H1 (cell line): ENCODE data around the gene BARX1. TPM values are rescaled to one million over a fixed set of nuclear protein-coding genes. Genes with fewer than 3 reads are reported as not detected.

Experiments
- CTCF ChIA-PET: fragments of 300-600 bp; sonication (Branson Sonifier 250); formaldehyde crosslinking; loops from one replicate; lab custom pipeline; 2021; ENCODE audit not compliant: partially characterized antibody; lab: Charles Lee
- POLR2A ChIA-PET: fragments of 300-600 bp; sonication (Branson Sonifier 250); formaldehyde crosslinking; loops from one replicate; lab custom pipeline; 2021; ENCODE audit warnings: inconsistent platforms; ENCODE audit not compliant: partially characterized antibody; lab: Charles Lee
- DNase-seq, 2 experiments: peaks; one replicate each; pipeline versions ENCODE4 v3.0.0 to v3.0.0-alpha.2; 2010 to 2022; ENCODE audit warnings: low spot score in 2 of 2, low read depth in 1 of 2, mixed read lengths in 1 of 2
- FAIRE-seq: peaks from 2 replicates; lab custom pipeline; 2011; peaks lifted over from hg19 to GRCh38; lab: Jason Lieb, UNC
- H2AFZ ChIP-seq: 2 replicates; pipeline ENCODE4 v1.8.1; 2012; ENCODE audit warnings: low read length, inconsistent platforms
- H2AK5ac ChIP-seq: 2 replicates; pipeline ENCODE4 v1.6.1; 2013; ENCODE audit warnings: low read depth, low read length
- H2BK120ac ChIP-seq: replicated peaks from 2 replicates; pipeline ENCODE3; 2013; ENCODE audit warnings: low read depth, low read length, inconsistent platforms
- H2BK12ac ChIP-seq: 2 replicates; pipeline ENCODE4 v1.6.1; 2013; ENCODE audit warnings: low read depth, low read length
- H2BK15ac ChIP-seq: 2 replicates; pipeline ENCODE4 v1.6.1; 2013; ENCODE audit warnings: low read length
- H2BK20ac ChIP-seq: 2 replicates; pipeline ENCODE4 v1.6.1; 2013; ENCODE audit warnings: low read length
- H2BK5ac ChIP-seq: 2 replicates; pipeline ENCODE4 v1.6.1; 2013; ENCODE audit warnings: low read depth, low read length
- H3K14ac ChIP-seq: 2 replicates; pipeline ENCODE4 v1.6.1; 2013; ENCODE audit warnings: inconsistent platforms; ENCODE audit not compliant: insufficient read length
- H3K18ac ChIP-seq: 2 replicates; pipeline ENCODE4 v1.6.1; 2013; ENCODE audit warnings: low read length; ENCODE audit errors: extremely low read depth
- H3K23ac ChIP-seq: 2 replicates; pipeline ENCODE4 v1.6.1; 2013; ENCODE audit warnings: inconsistent platforms; ENCODE audit not compliant: insufficient read length
- H3K23me2 ChIP-seq: 2 replicates; pipeline ENCODE4 v1.6.1; 2013; ENCODE audit warnings: low read depth, low read length
- H3K27ac ChIP-seq: 2 replicates; pipeline ENCODE4 v1.6.1; 2011; ENCODE audit warnings: low read depth, low read length, inconsistent platforms
- H3K27me3 ChIP-seq, 4 experiments: replicated peaks in 1 of 4; 1 replicate in 1 of 4; 2 replicates in 3 of 4; pipeline versions ENCODE4 v1.6.1 to v1.8.1; 2011 to 2013; ENCODE audit warnings: low read length in 3 of 4, mild to moderate bottlenecking in 3 of 4, inconsistent platforms in 2 of 4, mixed read lengths in 2 of 4, moderate library complexity in 1 of 4; ENCODE audit not compliant: control insufficient read depth in 3 of 4, insufficient read depth in 3 of 4; ENCODE audit errors: extremely low read depth in 1 of 4
- H3K36me3 ChIP-seq, 4 experiments: 2 replicates each; pipeline versions ENCODE4 v1.6.1 to v1.8.1; 2011 to 2013; ENCODE audit warnings: mild to moderate bottlenecking in 4 of 4, low read length in 3 of 4, moderate library complexity in 2 of 4, control low read depth in 1 of 4, inconsistent platforms in 1 of 4; ENCODE audit not compliant: insufficient read depth in 4 of 4, control insufficient read depth in 2 of 4
- H3K4ac ChIP-seq: replicated peaks from 2 replicates; pipeline ENCODE3; 2013; ENCODE audit warnings: low read length, low read depth, mixed read lengths, inconsistent platforms; ENCODE audit not compliant: insufficient read length
- H3K4me1 ChIP-seq, 4 experiments: replicated peaks in 1 of 4; 1 replicate in 1 of 4; 2 replicates in 3 of 4; pipeline versions ENCODE4 v1.6.1 to v1.8.1; 2011 to 2013; ENCODE audit warnings: low read length in 3 of 4, inconsistent platforms in 2 of 4, mixed read lengths in 1 of 4; ENCODE audit not compliant: insufficient read depth in 4 of 4, control insufficient read depth in 3 of 4
- H3K4me2 ChIP-seq, 2 experiments: 2 replicates each; pipeline versions ENCODE4 v1.6.1 to v1.8.1; 2011 to 2013; ENCODE audit warnings: low read depth in 2 of 2, low read length in 2 of 2, control low read depth in 1 of 2, inconsistent platforms in 1 of 2, mild to moderate bottlenecking in 1 of 2; ENCODE audit not compliant: insufficient read depth in 1 of 2
- H3K4me3 ChIP-seq, 4 experiments: fragments of 200-600, 300-600 bp in 1 of 4; sonication (generic), shearing (Covaris generic), sonication (Bioruptor Twin) in 1 of 4; 2 replicates each; pipeline versions ENCODE4 v1.5.1 to v1.8.1; 2011 to 2016; ENCODE audit warnings: low read length in 4 of 4, low read depth in 3 of 4, control low read depth in 2 of 4, inconsistent platforms in 2 of 4, mild to moderate bottlenecking in 2 of 4, mixed read lengths in 1 of 4, moderate library complexity in 1 of 4; ENCODE audit not compliant: insufficient read depth in 2 of 4; ENCODE audit errors: extremely low read depth in 1 of 4
- H3K56ac ChIP-seq: replicated peaks from 2 replicates; pipeline ENCODE3; 2013; ENCODE audit warnings: low read depth, mild to moderate bottlenecking, mixed read lengths, low read length, inconsistent platforms; ENCODE audit not compliant: insufficient read length
- H3K79me1 ChIP-seq: 2 replicates; pipeline ENCODE4 v1.6.1; 2013; ENCODE audit warnings: low read depth, low read length, control low read depth
- H3K79me2 ChIP-seq, 2 experiments: 2 replicates each; pipeline versions ENCODE4 v1.6.1 to v1.8.1; 2012 to 2013; ENCODE audit warnings: low read length in 2 of 2, mild to moderate bottlenecking in 2 of 2, inconsistent platforms in 1 of 2; ENCODE audit not compliant: insufficient read depth in 2 of 2, control insufficient read depth in 1 of 2
- H3K9ac ChIP-seq, 4 experiments: replicated peaks in 1 of 4; 1 replicate in 1 of 4; 2 replicates in 3 of 4; pipeline versions ENCODE4 v1.6.1 to v1.8.1; 2011 to 2013; ENCODE audit warnings: low read depth in 3 of 4, low read length in 3 of 4, control low read depth in 2 of 4, mild to moderate bottlenecking in 2 of 4, moderate library complexity in 2 of 4, inconsistent platforms in 1 of 4; ENCODE audit errors: extremely low read depth in 1 of 4
- H3K9me3 ChIP-seq, 2 experiments: 2 replicates each; pipeline versions ENCODE4 v1.6.1 to v1.8.1; 2012 to 2013; ENCODE audit warnings: mild to moderate bottlenecking in 2 of 2, moderate library complexity in 2 of 2, control low read depth in 1 of 2, inconsistent platforms in 1 of 2, low read depth in 1 of 2, low read length in 1 of 2, mixed read lengths in 1 of 2; ENCODE audit not compliant: insufficient read depth in 2 of 2
- H4K20me1 ChIP-seq, 2 experiments: replicated peaks in 1 of 2; 2 replicates each; pipeline versions ENCODE3 to v1.8.1; 2011 to 2013; ENCODE audit warnings: inconsistent platforms in 2 of 2, low read length in 2 of 2, mild to moderate bottlenecking in 1 of 2; ENCODE audit not compliant: insufficient read depth in 2 of 2, control insufficient read depth in 1 of 2
- H4K5ac ChIP-seq: 2 replicates; pipeline ENCODE4 v1.6.1; 2013; ENCODE audit warnings: low read length, low read depth, mixed read lengths, inconsistent platforms; ENCODE audit not compliant: insufficient read length
- H4K8ac ChIP-seq: 2 replicates; pipeline ENCODE4 v1.8.0; 2013; ENCODE audit warnings: mild to moderate bottlenecking, moderate library complexity, low read length, inconsistent platforms; ENCODE audit not compliant: insufficient read depth; ENCODE audit errors: extremely low read depth
- H4K91ac ChIP-seq: replicated peaks from 2 replicates; pipeline ENCODE3; 2013; ENCODE audit warnings: low read length, mixed read lengths, inconsistent platforms; ENCODE audit not compliant: insufficient read length
- CHD1 ChIP-seq: IDR thresholded peaks from 2 replicates; pipeline ENCODE4 v1.6.1; 2012; ENCODE audit warnings: low read depth, low read length, improper control_type of control experiment
- E2F6 ChIP-seq: IDR thresholded peaks from 2 replicates; pipeline ENCODE4 v1.6.1; 2012; ENCODE audit warnings: inconsistent platforms
- NRF1 ChIP-seq: IDR thresholded peaks from 2 replicates; pipeline ENCODE4 v1.6.1; 2011; ENCODE audit warnings: mild to moderate bottlenecking, low read depth, low read length, improper control_type of control experiment
- PHF8 ChIP-seq: fragments of 200-600 bp; sonication (generic); conservative IDR thresholded peaks from 2 replicates; pipeline ENCODE4 v1.7.1; 2012; ENCODE audit warnings: low read depth, mild to moderate bottlenecking, inconsistent platforms, low read length, moderate library complexity
- RBBP5 ChIP-seq: IDR thresholded peaks from 2 replicates; pipeline ENCODE4 v1.7.1; 2012; ENCODE audit warnings: low read depth, mild to moderate bottlenecking, inconsistent platforms, low read length, moderate library complexity, borderline replicate concordance
- SIX5 ChIP-seq: IDR thresholded peaks from 2 replicates; pipeline ENCODE4 v1.6.1; 2011; ENCODE audit warnings: mild to moderate bottlenecking, low read depth, low read length
- SP1 ChIP-seq: IDR thresholded peaks from 2 replicates; pipeline ENCODE4 v1.6.1; 2011; ENCODE audit warnings: low read depth, low read length
- SP4 ChIP-seq: IDR thresholded peaks from 2 replicates; pipeline ENCODE4 v1.6.1; 2012; ENCODE audit warnings: low read length, inconsistent platforms
- TAF1 ChIP-seq: IDR thresholded peaks from 2 replicates; pipeline ENCODE4 v1.6.1; 2011; ENCODE audit warnings: mild to moderate bottlenecking, low read depth, low read length
- TEAD4 ChIP-seq: IDR thresholded peaks from 2 replicates; pipeline ENCODE4 v1.6.1; 2012; ENCODE audit warnings: low read depth, low read length, inconsistent platforms, mixed read lengths
- ZNF274 ChIP-seq: IDR thresholded peaks from 2 replicates; pipeline ENCODE4 v1.7.0; 2012; ENCODE audit warnings: low read length, borderline replicate concordance; ENCODE audit errors: extremely low read depth
- WGBS, 2 experiments: shearing (Covaris generic) in 1 of 2; methylation state at CpG; one replicate each; pipeline versions ENCODE4 v1.1.6 to v1.1.7; 2013 to 2015; ENCODE audit warnings: low lambda C conversion rate in 2 of 2, mixed read lengths in 2 of 2, inconsistent platforms in 1 of 2, low coverage in 1 of 2, missing lambda C conversion rate in 1 of 2; ENCODE audit not compliant: insufficient replicate concordance in 2 of 2, insufficient coverage in 1 of 2, insufficient read length in 1 of 2; ENCODE audit errors: extremely low coverage in 1 of 2, missing lambda C conversion rate in 1 of 2; 5-methylcytosine and 5-hydroxymethylcytosine counted together
- polyA plus RNA-seq, 7 experiments: library from polyadenylated mRNA; depleted of rRNA in 3 of 7; stranded (reverse) in 5 of 7; unstranded in 2 of 7; fragments of >200 nt in 5 of 7; fragments of 200-250 nt in 2 of 7; gene quantifications; 1 replicate in 5 of 7; 2 replicates in 1 of 7; 4 replicates in 1 of 7; pipeline versions ENCODE4 v1.2.1 to v1.2.3, GENCODE V29; 2011 to 2013; ENCODE audit warnings: missing spikeins in 2 of 7, mixed read lengths in 2 of 7
- total RNA-seq: library from RNA; stranded (reverse); fragmentation: NEBNext Ultra II Directional; extraction: Animal tissue kit (Norgen Biotek cat#: 25700); gene quantifications from 2 replicates; pipeline ENCODE4 v1.2.1, GENCODE V29; 2021

BARX1 gene
- total and polyA plus RNA-seq, 2 of the 8 experiments (the other 6 are each of a cell fraction or from before 2014, with no cell fraction given): 0.79 to 2.6 TPM

DNA sequence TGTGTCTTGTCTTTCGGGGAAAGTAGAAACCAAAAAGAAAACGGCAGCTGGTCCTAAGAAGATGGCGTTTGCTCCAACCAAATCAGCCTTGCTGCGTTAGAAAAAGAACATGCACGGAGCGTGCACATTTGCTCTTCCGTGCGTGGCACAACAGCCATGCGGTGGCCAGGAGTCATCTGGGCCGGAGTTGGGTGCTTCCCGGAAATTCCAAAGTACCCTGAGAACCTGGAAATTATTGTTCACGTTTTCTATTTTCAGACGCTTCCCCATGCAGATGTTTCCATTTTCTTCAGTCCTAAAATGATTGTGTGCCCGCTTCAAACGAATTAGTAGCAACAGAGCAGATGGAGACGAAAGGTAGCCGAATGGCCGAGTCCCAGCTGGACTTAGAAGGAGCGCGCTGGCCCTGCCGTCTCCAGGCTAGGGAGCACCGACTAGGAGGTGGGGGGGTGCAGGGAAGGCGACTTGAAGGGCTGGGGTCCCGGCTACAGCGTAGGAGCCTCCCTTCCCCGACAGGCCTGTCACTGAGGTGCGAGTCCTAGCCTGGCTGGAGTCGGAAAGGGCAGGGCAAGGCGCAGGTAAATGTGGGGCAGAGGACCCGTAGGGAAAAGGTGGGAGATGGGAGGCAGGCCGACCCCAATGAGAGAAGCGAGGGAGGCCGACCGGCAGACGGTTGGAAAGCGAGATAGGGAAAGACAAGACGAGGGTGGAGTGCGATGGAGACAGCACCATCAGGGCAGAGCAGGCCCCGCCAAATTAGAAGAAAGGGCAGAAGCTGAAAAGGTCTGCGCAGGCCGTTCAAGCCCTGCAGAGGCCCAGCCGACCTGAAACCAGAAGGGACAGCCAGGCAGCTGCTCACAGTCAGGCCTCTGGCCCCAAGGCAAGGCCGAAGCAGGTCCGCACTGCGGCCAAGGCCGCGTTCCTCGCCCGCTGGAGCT, 1.4 kb downstream of the BARX1 start:
- peak overlapping the region; percentile 48 for H2BK120ac ChIP-seq
- CTCF ChIA-PET: interaction anchor here (0.6 to 3.5 kb wide), 10 partner anchors 9 to 687 kb away, joined by 3 to 17 read pairs (median 4); no protein-coding TSS in a partner anchor
- DNase-seq (peak in 1 of 2 experiments; percentile 65), FAIRE-seq (no peak)
- H3K4ac ChIP-seq: peak overlapping the region; percentile 91
- no peak overlapping the region for H3K56ac ChIP-seq
- POLR2A ChIA-PET: interaction anchor here (1.0 to 1.5 kb wide), 2 partner anchors 13 to 378 kb away, joined by 3 to 4 read pairs; no protein-coding TSS in a partner anchor
- no peak overlapping the region for H2BK5ac ChIP-seq
- peak overlapping the region; percentile 98; the same call in 1 of the 2 replicates for H2BK20ac ChIP-seq
- peaks cover 96 to 99% (median 96%) of the 10 kb centered on the region in 4 experiments for H3K27me3 ChIP-seq
- H4K20me1 ChIP-seq: peaks cover 9 to 31% of the 10 kb centered on the region in 2 experiments
- peak overlapping the region; percentile 84 for H4K91ac ChIP-seq
- H3K23me2 ChIP-seq: peaks cover 24% of the 10 kb centered on the region
- peak overlapping the region in 2 of 4 experiments; percentile 10 to 52; a peak in 4 of 8 replicates for H3K4me3 ChIP-seq
- peak overlapping the region; percentile 66 to 92 for H3K4me2 ChIP-seq
- no peaks in the 10 kb centered on the region for H3K79me1 ChIP-seq
- 6% methylated on average over 47 of the region's 49 CpGs; no CpG with 5 or more reads in 1 of the 2 experiments for WGBS, 2 experiments
- H2BK15ac ChIP-seq: peak overlapping the region; percentile 81; the same call in 1 of the 2 replicates
- H2AK5ac ChIP-seq: peak overlapping the region; percentile 95
- no peaks in the 10 kb centered on the region for H3K9me3 ChIP-seq
- no peak overlapping the region for H2AFZ ChIP-seq
- no peak overlapping the region for H3K27ac ChIP-seq
- peak overlapping the region; percentile 95 for H2BK12ac ChIP-seq
- H3K4me1 ChIP-seq: peaks cover 0 to 65% (median 40%) of the 10 kb centered on the region in 4 experiments; a peak in 6 of 7 replicates
- H4K5ac ChIP-seq: no peak overlapping the region
- H3K36me3 ChIP-seq: peaks cover 0 to 11% (median 0%) of the 10 kb centered on the region in 4 experiments; a peak in 1 of 8 replicates
- H4K8ac ChIP-seq: peak overlapping the region; percentile 51; the same call in 1 of the 2 replicates
- H3K79me2 ChIP-seq: no peaks in the 10 kb centered on the region
- H3K18ac ChIP-seq: peak overlapping the region; percentile 78
- H3K23ac ChIP-seq: no peak overlapping the region
- H3K9ac ChIP-seq: no peak overlapping the region
- H3K14ac ChIP-seq: no peak overlapping the region
- TF ChIP-seq PHF8 (no peak), SIX5 (no peak), SP4 (no peak), SP1 (no peak), TEAD4 (no peak), ZNF274 (no peak), NRF1 (no peak), TAF1 (no peak), CHD1 (no peak), E2F6 (no peak), RBBP5 (no peak)
